T-helper 2 cell treated with Interferon-gamma antibody and Interleukin-4, amounts not matched to agents 5 μg/mL and 100 μg/mL, for 36 hours (primary cell): ENCODE measurements around the gene TCP11X2.
"Not testable (repeated sequence)": the region's sequence is repeated elsewhere in the genome, so short reads cannot be mapped to it uniquely, and the experiment has no call there.

ENCODE experiments used
- DNase-seq: peaks from one replicate; pipeline ENCODE4 v3.0.0; 2021; ENCODE audit warnings: low spot score
- H3K27ac Mint-ChIP-seq: one replicate; pipeline ENCODE4 v1.8.0; 2021; ENCODE audit warnings: mild to moderate bottlenecking, mixed read lengths
- H3K27me3 Mint-ChIP-seq: one replicate; pipeline ENCODE4 v1.8.0; 2021; ENCODE audit warnings: low read depth, mixed read lengths
- H3K36me3 Mint-ChIP-seq: one replicate; pipeline ENCODE4 v1.8.0; 2021; ENCODE audit warnings: low read depth, mixed read lengths
- H3K4me1 Mint-ChIP-seq: one replicate; pipeline ENCODE4 v1.8.0; 2021; ENCODE audit warnings: low read depth, mixed read lengths
- H3K4me3 Mint-ChIP-seq: one replicate; pipeline ENCODE4 v1.8.0; 2022; ENCODE audit warnings: mild to moderate bottlenecking, moderate library complexity, mixed read lengths
- H3K9me3 Mint-ChIP-seq: one replicate; pipeline ENCODE4 v1.8.0; 2021; ENCODE audit warnings: mixed read lengths

The TCP11X2 gene

DNA sequence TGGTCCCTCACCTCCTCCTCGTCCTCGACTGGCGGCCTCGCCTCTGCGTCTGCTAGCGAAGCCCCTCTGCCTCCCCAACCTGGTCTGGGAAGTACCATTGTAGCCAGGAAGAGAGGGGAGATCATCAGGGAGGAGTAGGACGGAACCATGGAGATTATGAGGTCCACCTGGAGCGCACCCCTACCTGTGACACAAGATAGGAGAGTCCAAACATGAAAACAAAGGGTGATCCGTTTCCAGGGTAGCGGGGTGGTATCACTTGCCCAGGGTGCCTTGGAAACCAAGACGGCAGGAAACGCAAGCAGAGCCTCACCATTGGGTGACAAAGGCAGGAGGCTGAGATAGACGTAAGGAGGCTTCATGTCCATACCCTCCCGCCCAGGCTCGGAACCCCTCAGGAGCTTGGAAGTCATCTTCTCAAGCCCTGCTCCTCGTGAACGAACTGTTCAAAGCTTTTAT, at the start of gene TCP11X2:
TCP11X2 (minus strand) TSS at position 51 of the 459 bp plus-strand sequence.
- not testable (repeated sequence) for H3K27ac Mint-ChIP-seq, H3K36me3 Mint-ChIP-seq, H3K4me3 Mint-ChIP-seq

DNA sequence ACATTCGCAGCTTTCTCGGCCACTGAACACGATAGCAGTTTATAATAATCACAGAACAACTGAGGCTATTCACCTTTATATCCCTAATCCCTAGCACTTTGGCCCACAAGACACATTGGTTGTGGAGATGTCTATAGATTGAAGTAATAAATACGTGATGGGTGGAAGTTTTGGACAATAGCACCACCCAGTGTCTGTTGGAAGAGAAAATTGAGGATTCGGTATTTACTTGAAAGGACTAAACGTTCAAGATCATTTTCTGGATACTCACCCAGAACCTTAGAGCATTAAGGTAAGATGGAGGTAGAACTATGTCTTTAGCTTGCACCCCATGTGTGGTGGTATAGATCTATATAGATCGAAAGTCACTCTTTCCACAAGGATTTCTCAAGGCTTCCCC, 45.7 kb upstream of the TCP11X2 start:
- no peak for DNase-seq
- peaks cover 28% of the 10 kb centered on the region for H3K27me3 Mint-ChIP-seq
- no peaks in the 10 kb centered on the region for H3K36me3 Mint-ChIP-seq
- no peaks in the 10 kb centered on the region for H3K9me3 Mint-ChIP-seq
- no peak overlapping the region for H3K27ac Mint-ChIP-seq
- H3K4me1 Mint-ChIP-seq = peaks cover 1% of the 10 kb centered on the region
- H3K4me3 Mint-ChIP-seq = peak overlapping the region; percentile 26

More for the DNA sequence above, at the start of gene TCP11X2:
- not testable (repeated sequence) for DNase-seq, H3K4me1 Mint-ChIP-seq, H3K9me3 Mint-ChIP-seq, H3K27me3 Mint-ChIP-seq

- Mint-ChIP-seq H3K36me3 (no peaks in the 10 kb centered on the region), H3K4me1 (peaks cover 1% of the 10 kb centered on the region), H3K27me3 (peaks cover 28% of the 10 kb centered on the region), H3K9me3 (no peaks in the 10 kb centered on the region), H3K4me3 (peak within 1 kb of the TSS; percentile 85), H3K27ac (no peak within 1 kb of the TSS)
- DNase-seq = peak; percentile 24
Observed at GRCh38 chrX:102515975-102516941, 44.6 kb upstream of the TCP11X2 start, which contains the start of gene TMSB15A. Gene TMSB15A, minus strand, starts transcription at chrX:102516739.

DNA sequence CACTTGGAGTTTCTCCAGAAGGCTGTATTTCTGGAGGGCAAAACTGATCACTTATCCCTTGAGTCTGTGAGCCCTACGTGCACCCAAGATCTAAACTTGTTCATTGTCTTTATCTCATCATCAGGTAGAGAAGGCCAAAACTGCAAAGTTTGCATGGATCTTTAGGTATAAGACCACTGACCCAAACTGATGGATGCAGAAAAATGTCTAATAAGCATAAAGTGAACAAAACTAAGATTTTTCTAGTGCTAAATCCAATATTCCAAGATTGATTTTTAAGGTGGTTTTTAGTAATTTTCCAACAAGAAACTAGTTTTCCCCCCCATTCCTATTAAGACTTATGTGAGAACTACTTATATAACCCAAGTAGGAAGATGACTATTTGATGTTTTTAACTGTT, 42.9 kb upstream of the TCP11X2 start:
- peaks cover 33% of the 10 kb centered on the region for H3K27me3 Mint-ChIP-seq
- no peaks in the 10 kb centered on the region for H3K36me3 Mint-ChIP-seq
- H3K9me3 Mint-ChIP-seq = no peaks in the 10 kb centered on the region
- no peak overlapping the region for H3K4me3 Mint-ChIP-seq
- H3K27ac Mint-ChIP-seq = no peak overlapping the region
- DNase-seq = no peak
- peaks cover 1% of the 10 kb centered on the region for H3K4me1 Mint-ChIP-seq

DNA sequence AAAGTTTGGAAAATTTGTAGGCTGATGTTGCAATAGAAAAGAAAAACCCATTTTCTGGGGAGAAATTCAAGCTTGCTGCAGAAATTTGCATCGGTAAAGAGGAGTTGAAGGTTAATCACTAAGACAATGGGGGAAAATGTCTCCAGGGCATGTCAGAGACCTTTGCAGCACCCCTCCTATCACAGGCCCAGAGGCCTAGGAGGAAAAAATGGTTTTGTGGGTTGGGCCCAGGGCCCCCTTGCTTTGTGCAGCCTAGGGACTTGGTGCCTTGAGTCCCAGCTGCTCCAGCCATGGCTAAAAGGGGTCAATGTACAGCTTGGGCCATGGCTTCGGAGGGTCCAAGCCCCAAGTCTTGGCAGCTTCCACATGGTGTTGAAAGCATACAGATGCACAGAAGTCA, 27.1 kb upstream of the TCP11X2 start:
- no peak for DNase-seq
- Mint-ChIP-seq H3K9me3 (no peaks in the 10 kb centered on the region), H3K4me3 (no peak overlapping the region), H3K27me3 (no peaks in the 10 kb centered on the region), H3K27ac (no peak overlapping the region), H3K4me1 (no peaks in the 10 kb centered on the region), H3K36me3 (no peaks in the 10 kb centered on the region)

- Mint-ChIP-seq H3K36me3 (no peaks in the 10 kb centered on the region), H3K4me3 (no peak overlapping the region), H3K4me1 (no peaks in the 10 kb centered on the region), H3K27ac (no peak overlapping the region), H3K9me3 (no peaks in the 10 kb centered on the region), H3K27me3 (no peaks in the 10 kb centered on the region)
- DNase-seq = no peak
Observed at GRCh38 chrX:102491766-102492165, 20.2 kb upstream of the TCP11X2 start.

DNA sequence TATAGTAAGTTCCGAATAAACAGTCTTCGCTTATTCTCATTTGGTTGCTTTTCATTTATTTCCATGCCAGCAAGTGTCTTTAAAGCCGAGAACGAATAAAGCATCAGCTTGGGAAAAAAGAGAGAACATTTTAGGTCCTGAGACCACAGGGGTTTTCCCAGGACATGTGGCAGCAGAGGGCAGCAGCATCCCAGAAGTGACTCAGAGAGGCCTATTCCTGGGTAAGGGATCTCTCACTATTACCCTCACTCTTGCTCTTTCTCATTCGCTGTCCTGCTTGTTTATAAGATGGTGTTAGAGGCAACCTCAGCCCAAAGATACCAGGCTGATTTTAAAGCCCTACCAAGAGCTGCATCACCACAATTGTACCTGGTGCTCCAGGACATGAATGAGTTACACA, 7.2 kb upstream of the TCP11X2 start:
- H3K36me3 Mint-ChIP-seq, H3K27me3 Mint-ChIP-seq, H3K9me3 Mint-ChIP-seq, H3K4me3 Mint-ChIP-seq, H3K4me1 Mint-ChIP-seq, H3K27ac Mint-ChIP-seq, DNase-seq: not testable (repeated sequence)

- not testable (repeated sequence) for DNase-seq, H3K27ac Mint-ChIP-seq, H3K27me3 Mint-ChIP-seq
Observed at GRCh38 chrX:102470215-102470614, 1.4 kb downstream of the TCP11X2 start.

DNA sequence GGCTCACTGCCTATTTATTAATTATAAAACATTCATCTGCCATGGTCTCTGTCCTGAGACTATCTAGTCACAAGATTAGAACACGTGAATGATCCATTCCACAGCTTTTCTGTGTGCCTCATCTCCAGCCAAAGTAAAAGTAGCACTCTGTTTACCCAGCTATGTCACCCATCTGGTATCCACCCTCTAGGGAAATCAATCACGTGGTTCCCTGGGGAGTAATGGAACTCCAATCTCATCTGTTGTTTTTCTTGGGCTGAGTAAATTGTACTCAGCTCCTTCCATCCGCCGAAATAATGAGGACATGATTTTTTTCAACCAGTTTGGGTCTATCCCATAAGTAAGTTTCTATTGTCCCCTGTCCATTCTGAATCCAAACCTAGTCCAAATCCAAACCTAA, 13.0 kb downstream of the TCP11X2 start:
- not testable (repeated sequence) for H3K4me3 Mint-ChIP-seq, H3K4me1 Mint-ChIP-seq, H3K27ac Mint-ChIP-seq, H3K36me3 Mint-ChIP-seq, H3K27me3 Mint-ChIP-seq, H3K9me3 Mint-ChIP-seq, DNase-seq

More at GRCh38 chrX:102470215-102470614, 1.4 kb downstream of the TCP11X2 start:
- H3K36me3 Mint-ChIP-seq, H3K9me3 Mint-ChIP-seq, H3K4me1 Mint-ChIP-seq, H3K4me3 Mint-ChIP-seq: not testable (repeated sequence)

GRCh38 chrX:102439908-102440307, 31.7 kb downstream of the TCP11X2 start, which contains the start of gene NXF2B:
Gene NXF2B, minus strand, starts transcription at chrX:102440008. Its CDS starts 59,972 bp downstream, at chrX:102380036.
- not testable (repeated sequence) for H3K27ac Mint-ChIP-seq, H3K9me3 Mint-ChIP-seq, H3K36me3 Mint-ChIP-seq, H3K4me3 Mint-ChIP-seq, H3K4me1 Mint-ChIP-seq, DNase-seq, H3K27me3 Mint-ChIP-seq

DNA sequence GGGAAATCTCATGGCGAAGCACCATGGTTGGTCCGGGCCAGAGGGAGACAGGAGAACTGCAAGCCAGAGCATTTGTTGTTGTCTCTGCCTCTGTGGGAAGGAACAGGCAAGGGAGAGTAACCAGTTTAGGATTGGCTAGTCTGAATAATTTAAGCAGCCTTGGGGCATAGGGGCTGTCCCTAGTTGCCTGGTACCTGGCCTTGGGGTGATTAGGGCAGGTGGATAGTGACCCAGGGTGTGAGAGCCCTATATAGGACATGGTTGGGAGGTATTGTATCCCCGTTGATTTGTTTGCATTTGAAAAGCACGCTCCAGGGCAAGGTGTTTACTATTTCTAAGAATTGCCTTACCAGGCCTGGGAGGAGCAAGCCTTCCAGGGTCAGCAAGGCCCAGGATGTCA, 57.1 kb downstream of the TCP11X2 start:
- not testable (repeated sequence) for H3K27ac Mint-ChIP-seq, H3K4me3 Mint-ChIP-seq, H3K36me3 Mint-ChIP-seq, H3K9me3 Mint-ChIP-seq, H3K27me3 Mint-ChIP-seq, H3K4me1 Mint-ChIP-seq, DNase-seq
